ENCODE measurements around the gene SMC1B.

DNA sequence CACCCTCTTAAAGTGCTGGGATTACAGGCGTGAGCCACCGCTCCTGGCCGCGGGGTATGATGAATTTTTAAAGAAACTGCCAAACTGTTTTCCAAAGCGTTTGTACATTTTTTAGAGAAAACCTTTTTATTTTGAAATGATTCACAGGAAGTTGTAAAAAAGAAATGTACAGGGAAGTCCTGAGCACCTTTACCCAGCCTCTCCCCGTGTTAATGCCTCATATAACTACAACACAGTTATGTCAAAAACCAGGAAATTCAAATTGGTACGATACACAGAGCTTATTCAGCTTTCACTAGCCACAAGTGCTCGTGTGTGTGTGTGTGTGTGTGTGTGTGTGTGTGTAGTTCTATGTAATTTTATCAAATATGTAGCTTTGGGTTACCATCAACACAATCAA lies 110.6 kb downstream of the SMC1B start:
- TF ChIP-seq POLR2A (IDR thresholded peaks at IDR 0.05) = no peak
- TF ChIP-seq, protein P1, sequence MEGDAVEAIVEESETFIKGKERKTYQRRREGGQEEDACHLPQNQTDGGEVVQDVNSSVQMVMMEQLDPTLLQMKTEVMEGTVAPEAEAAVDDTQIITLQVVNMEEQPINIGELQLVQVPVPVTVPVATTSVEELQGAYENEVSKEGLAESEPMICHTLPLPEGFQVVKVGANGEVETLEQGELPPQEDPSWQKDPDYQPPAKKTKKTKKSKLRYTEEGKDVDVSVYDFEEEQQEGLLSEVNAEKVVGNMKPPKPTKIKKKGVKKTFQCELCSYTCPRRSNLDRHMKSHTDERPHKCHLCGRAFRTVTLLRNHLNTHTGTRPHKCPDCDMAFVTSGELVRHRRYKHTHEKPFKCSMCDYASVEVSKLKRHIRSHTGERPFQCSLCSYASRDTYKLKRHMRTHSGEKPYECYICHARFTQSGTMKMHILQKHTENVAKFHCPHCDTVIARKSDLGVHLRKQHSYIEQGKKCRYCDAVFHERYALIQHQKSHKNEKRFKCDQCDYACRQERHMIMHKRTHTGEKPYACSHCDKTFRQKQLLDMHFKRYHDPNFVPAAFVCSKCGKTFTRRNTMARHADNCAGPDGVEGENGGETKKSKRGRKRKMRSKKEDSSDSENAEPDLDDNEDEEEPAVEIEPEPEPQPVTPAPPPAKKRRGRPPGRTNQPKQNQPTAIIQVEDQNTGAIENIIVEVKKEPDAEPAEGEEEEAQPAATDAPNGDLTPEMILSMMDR (IDR thresholded peaks at IDR 0.05) = no peak

All from breast epithelium (tissue), 3 donors.